HepG2 (cell line): Measurements from ENCODE around the gene SEPHS2. TPM values are rescaled to one million over a fixed set of nuclear protein-coding genes. Genes with fewer than 3 reads are reported as not detected.

Experiments used
- AHR ChIP-seq: IDR thresholded peaks from 2 replicates; pipeline ENCODE4 v1.6.1; 2018; ENCODE audit warnings: missing genetic modification reagents, missing compliant biosample characterization
- CEBPG ChIP-seq: IDR thresholded peaks from 2 replicates; pipeline ENCODE4 v1.6.1; 2016
- CENPT ChIP-seq: sonication (generic); formaldehyde crosslinking; IDR thresholded peaks from 2 replicates; pipeline ENCODE4 v1.8.0; 2022; ENCODE audit warnings: low read depth, mild to moderate bottlenecking, moderate library complexity, missing genetic modification reagents
- CENPX ChIP-seq: sonication (generic); formaldehyde crosslinking; IDR thresholded peaks from 2 replicates; pipeline ENCODE4 v1.9.0; 2021; ENCODE audit warnings: mild to moderate bottlenecking, missing genetic modification reagents, moderate library complexity
- GTF2F1 ChIP-seq: fragments of 150-350 bp; IDR thresholded peaks from 2 replicates; pipeline ENCODE4 v1.6.1; 2014; ENCODE audit warnings: low read length
- HNRNPH1 ChIP-seq: fragments of 200-400 bp; formaldehyde crosslinking; optimal IDR thresholded peaks from 2 replicates; pipeline ENCODE3; 2017; ENCODE audit warnings: mild to moderate bottlenecking, low read depth, low read length
- MXD4 ChIP-seq: IDR thresholded peaks from 2 replicates; pipeline ENCODE4 v1.6.1; 2016; ENCODE audit warnings: mild to moderate bottlenecking, missing biosample characterization, missing genetic modification reagents
- PHF8 ChIP-seq: sonication (generic); formaldehyde crosslinking; IDR thresholded peaks from 2 replicates; pipeline ENCODE4 v1.5.0; 2020; ENCODE audit warnings: missing genetic modification reagents
- PITX1 ChIP-seq: sonication (generic); formaldehyde crosslinking; IDR thresholded peaks from 2 replicates; pipeline ENCODE4 v1.5.1; 2020; ENCODE audit warnings: mild to moderate bottlenecking, missing genetic modification reagents
- PRMT3 ChIP-seq: sonication (generic); formaldehyde crosslinking; IDR thresholded peaks from 2 replicates; pipeline ENCODE4 v1.8.1; 2022; ENCODE audit warnings: low read depth, mild to moderate bottlenecking, moderate library complexity, missing genetic modification reagents, borderline replicate concordance
- REXO4 ChIP-seq: sonication (generic); formaldehyde crosslinking; IDR thresholded peaks from 2 replicates; pipeline ENCODE4 v1.8.0; 2022; ENCODE audit warnings: missing genetic modification reagents, mild to moderate bottlenecking, borderline replicate concordance
- SPEN ChIP-seq: sonication (generic); formaldehyde crosslinking; IDR thresholded peaks from 2 replicates; pipeline ENCODE4 v1.5.1; 2020; ENCODE audit warnings: low read depth, mild to moderate bottlenecking, missing genetic modification reagents
- TCF12 ChIP-seq, 2 experiments: fragments of 450-650 bp in 1 of 2; sonication (generic) in 1 of 2; formaldehyde crosslinking in 1 of 2; IDR thresholded peaks; 2 replicates each; pipeline versions ENCODE4 v1.6.1 to v1.8.0; 2017 to 2022; ENCODE audit warnings: antibody characterized with exemption in 1 of 2, mild to moderate bottlenecking in 1 of 2, missing genetic modification reagents in 1 of 2, moderate library complexity in 1 of 2
- TP53 ChIP-seq: sonication (generic); formaldehyde crosslinking; conservative IDR thresholded peaks from 2 replicates; pipeline ENCODE4 v1.4.0; 2020; ENCODE audit warnings: missing genetic modification reagents
- ZC3H4 ChIP-seq: sonication (generic); formaldehyde crosslinking; IDR thresholded peaks from 2 replicates; pipeline ENCODE4 v1.4.0; 2020; ENCODE audit warnings: missing genetic modification reagents, borderline replicate concordance
- ZFY ChIP-seq: sonication (generic); formaldehyde crosslinking; IDR thresholded peaks from 2 replicates; pipeline ENCODE4 v1.4.0; 2020; ENCODE audit warnings: missing genetic modification reagents
- ZNF234 ChIP-seq: sonication (generic); formaldehyde crosslinking; conservative IDR thresholded peaks from 2 replicates; pipeline ENCODE4 v1.5.1; 2020; ENCODE audit warnings: mild to moderate bottlenecking, missing genetic modification reagents
- ZNF3 ChIP-seq: IDR thresholded peaks from 2 replicates; pipeline ENCODE4 v1.7.0; 2017; ENCODE audit warnings: inconsistent platforms
- ZNF557 ChIP-seq: sonication (generic); formaldehyde crosslinking; IDR thresholded peaks from 2 replicates; pipeline ENCODE4 v1.4.0; 2020; ENCODE audit warnings: missing genetic modification reagents
- ZNF672 ChIP-seq: sonication (generic); formaldehyde crosslinking; IDR thresholded peaks from 2 replicates; pipeline ENCODE4 v1.8.1; 2022; ENCODE audit warnings: missing genetic modification reagents
- ZNF746 ChIP-seq: sonication (generic); formaldehyde crosslinking; IDR thresholded peaks from 2 replicates; pipeline ENCODE4 v1.8.0; 2022; ENCODE audit warnings: mild to moderate bottlenecking, missing genetic modification reagents
- ZNF777 ChIP-seq: sonication (generic); formaldehyde crosslinking; IDR thresholded peaks from 2 replicates; pipeline ENCODE4 v1.4.0; 2020; ENCODE audit warnings: missing genetic modification reagents
- ZNF879 ChIP-seq: sonication (generic); formaldehyde crosslinking; IDR thresholded peaks from 2 replicates; pipeline ENCODE4 v1.8.1; 2023; ENCODE audit warnings: missing genetic modification reagents
- polyA plus RNA-seq, 8 experiments: library from polyadenylated mRNA; depleted of rRNA in 3 of 8; stranded (reverse) in 7 of 8; unstranded in 1 of 8; fragments of >200 nt; fragmentation: Illumina TruSeq in 4 of 8; extraction: Trizol in 4 of 8; gene quantifications; 2 replicates each; pipeline versions ENCODE4 v1.2.1 to v1.2.3, GENCODE V29; 2011 to 2016; ENCODE audit warnings: low read depth in 4 of 8, missing spikeins in 1 of 8, mixed read lengths in 1 of 8; ENCODE audit not compliant: insufficient read depth in 1 of 8
- total RNA-seq, 5 experiments: library from RNA; depleted of rRNA; stranded (reverse); fragments of >200 nt; fragmentation: Illumina TruSeq; extraction: Trizol; gene quantifications; 2 replicates each; pipeline ENCODE4 v1.2.3, GENCODE V29; 2016; ENCODE audit warnings: low read depth in 1 of 5
- TF ChIP-seq, protein P1 (sequence below): sonication (generic); formaldehyde crosslinking; IDR thresholded peaks from 2 replicates; pipeline ENCODE4 v1.8.1; 2023; ENCODE audit warnings: missing genetic modification reagents, mild to moderate bottlenecking, borderline replicate concordance
- TF ChIP-seq, protein P2 (sequence below): sonication (generic); formaldehyde crosslinking; IDR thresholded peaks from 2 replicates; pipeline ENCODE4 v1.4.0; 2020; ENCODE audit warnings: missing genetic modification reagents
- TF ChIP-seq, protein P3 (sequence below): sonication (generic); formaldehyde crosslinking; conservative IDR thresholded peaks from 2 replicates; pipeline ENCODE4 v1.8.0; 2022; ENCODE audit warnings: low read depth, missing genetic modification reagents
- TF ChIP-seq, protein P4 (sequence below): IDR thresholded peaks from 2 replicates; pipeline ENCODE4 v1.6.1; 2016; ENCODE audit warnings: control low read depth
- TF ChIP-seq, protein P5 (sequence below): sonication (generic); formaldehyde crosslinking; IDR thresholded peaks from 2 replicates; pipeline ENCODE4 v1.8.0; 2022; ENCODE audit warnings: missing genetic modification reagents, mild to moderate bottlenecking, borderline replicate concordance

SEPHS2 gene
- total and polyA plus RNA-seq, 2 of the 13 experiments (the other 11 are each of a cell fraction or from before 2014, with no cell fraction given) = 20.7 to 127 TPM

DNA sequence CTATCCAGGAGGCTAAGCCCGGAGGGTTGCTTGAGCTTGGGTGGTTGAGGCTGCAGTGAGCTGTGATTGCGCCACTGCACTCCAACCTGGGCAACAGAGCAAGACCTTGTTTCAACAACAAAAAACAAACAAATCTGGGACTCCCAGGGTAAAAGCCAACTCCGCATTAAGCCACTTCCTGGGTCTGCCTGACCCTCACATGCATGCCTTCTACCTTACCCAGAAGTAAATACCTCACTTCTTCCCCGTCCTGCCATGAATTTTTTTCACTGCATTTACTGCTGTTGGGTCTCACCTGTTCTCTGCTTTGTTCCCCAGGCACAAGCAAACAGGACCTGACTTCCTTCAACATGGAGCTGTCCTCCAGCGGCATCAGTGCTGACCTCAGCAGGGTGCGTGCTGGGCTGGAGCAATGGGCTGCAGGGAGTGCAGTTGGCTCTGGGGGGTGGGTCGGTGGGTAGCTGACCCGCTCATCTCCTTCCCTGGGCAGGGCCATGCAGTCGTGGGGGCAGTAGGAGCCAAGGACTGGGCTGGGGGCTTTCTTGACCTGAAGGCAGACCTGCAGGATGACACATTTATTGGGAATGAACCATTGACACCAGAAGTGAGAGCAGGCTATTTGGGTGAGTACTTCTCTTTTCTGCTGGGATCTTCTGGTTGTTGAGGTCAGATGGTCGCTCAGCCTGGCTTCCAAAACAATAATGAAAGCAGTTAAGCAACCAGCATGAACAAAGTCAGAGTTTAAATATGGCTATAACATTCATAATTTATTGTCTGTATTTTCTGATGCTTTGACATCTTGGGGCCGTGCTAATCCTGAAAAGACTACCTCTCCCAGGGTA is 43.3 kb upstream of the SEPHS2 start (continued):
- TF ChIP-seq, protein P1, sequence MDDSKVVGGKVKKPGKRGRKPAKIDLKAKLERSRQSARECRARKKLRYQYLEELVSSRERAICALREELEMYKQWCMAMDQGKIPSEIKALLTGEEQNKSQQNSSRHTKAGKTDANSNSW (CRISPR knock-in tag) = no peak
- TF ChIP-seq ZC3H4 (CRISPR knock-in tag) (no peak), ZFY (CRISPR knock-in tag) (0 out of 2 replicates have a peak, but pooled peaks have one; percentile 15), ZNF3 (peak; percentile 90), ZNF879 (CRISPR knock-in tag) (no peak), TP53 (CRISPR knock-in tag) (no peak), CENPX (CRISPR knock-in tag) (no peak), ZNF777 (CRISPR knock-in tag) (no peak), TCF12 (IDR thresholded peaks at IDR 0.05) (no peak), TCF12 (CRISPR knock-in tag; IDR thresholded peaks at IDR 0.05) (no peak), SPEN (CRISPR knock-in tag) (peak; percentile 67; the same call in 1 of the 2 replicates), CEBPG (CRISPR knock-in tag) (peak; percentile 97), ZNF234 (no peak), REXO4 (CRISPR knock-in tag) (no peak), HNRNPH1 (no peak), PHF8 (CRISPR knock-in tag) (no peak), MXD4 (0 out of 2 replicates have a peak, but pooled peaks have one; percentile 50), PITX1 (CRISPR knock-in tag) (peak; percentile 88), ZNF746 (CRISPR knock-in tag) (no peak), CENPT (CRISPR knock-in tag) (no peak), ZNF557 (CRISPR knock-in tag) (0 out of 2 replicates have a peak, but pooled peaks have one; percentile 75), GTF2F1 (no peak), PRMT3 (no peak), AHR (CRISPR knock-in tag) (no peak), ZNF672 (no peak)
- TF ChIP-seq, protein P2, sequence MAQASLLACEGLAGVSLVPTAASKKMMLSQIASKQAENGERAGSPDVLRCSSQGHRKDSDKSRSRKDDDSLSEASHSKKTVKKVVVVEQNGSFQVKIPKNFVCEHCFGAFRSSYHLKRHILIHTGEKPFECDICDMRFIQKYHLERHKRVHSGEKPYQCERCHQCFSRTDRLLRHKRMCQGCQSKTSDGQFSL (CRISPR knock-in tag) = no peak
- TF ChIP-seq, protein P3, sequence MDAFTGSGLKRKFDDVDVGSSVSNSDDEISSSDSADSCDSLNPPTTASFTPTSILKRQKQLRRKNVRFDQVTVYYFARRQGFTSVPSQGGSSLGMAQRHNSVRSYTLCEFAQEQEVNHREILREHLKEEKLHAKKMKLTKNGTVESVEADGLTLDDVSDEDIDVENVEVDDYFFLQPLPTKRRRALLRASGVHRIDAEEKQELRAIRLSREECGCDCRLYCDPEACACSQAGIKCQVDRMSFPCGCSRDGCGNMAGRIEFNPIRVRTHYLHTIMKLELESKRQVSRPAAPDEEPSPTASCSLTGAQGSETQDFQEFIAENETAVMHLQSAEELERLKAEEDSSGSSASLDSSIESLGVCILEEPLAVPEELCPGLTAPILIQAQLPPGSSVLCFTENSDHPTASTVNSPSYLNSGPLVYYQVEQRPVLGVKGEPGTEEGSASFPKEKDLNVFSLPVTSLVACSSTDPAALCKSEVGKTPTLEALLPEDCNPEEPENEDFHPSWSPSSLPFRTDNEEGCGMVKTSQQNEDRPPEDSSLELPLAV (CRISPR knock-in tag) = no peak
- TF ChIP-seq, protein P4, sequence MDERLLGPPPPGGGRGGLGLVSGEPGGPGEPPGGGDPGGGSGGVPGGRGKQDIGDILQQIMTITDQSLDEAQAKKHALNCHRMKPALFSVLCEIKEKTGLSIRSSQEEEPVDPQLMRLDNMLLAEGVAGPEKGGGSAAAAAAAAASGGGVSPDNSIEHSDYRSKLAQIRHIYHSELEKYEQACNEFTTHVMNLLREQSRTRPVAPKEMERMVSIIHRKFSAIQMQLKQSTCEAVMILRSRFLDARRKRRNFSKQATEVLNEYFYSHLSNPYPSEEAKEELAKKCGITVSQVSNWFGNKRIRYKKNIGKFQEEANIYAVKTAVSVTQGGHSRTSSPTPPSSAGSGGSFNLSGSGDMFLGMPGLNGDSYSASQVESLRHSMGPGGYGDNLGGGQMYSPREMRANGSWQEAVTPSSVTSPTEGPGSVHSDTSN (CRISPR knock-in tag) = no peak
- TF ChIP-seq, protein P5, sequence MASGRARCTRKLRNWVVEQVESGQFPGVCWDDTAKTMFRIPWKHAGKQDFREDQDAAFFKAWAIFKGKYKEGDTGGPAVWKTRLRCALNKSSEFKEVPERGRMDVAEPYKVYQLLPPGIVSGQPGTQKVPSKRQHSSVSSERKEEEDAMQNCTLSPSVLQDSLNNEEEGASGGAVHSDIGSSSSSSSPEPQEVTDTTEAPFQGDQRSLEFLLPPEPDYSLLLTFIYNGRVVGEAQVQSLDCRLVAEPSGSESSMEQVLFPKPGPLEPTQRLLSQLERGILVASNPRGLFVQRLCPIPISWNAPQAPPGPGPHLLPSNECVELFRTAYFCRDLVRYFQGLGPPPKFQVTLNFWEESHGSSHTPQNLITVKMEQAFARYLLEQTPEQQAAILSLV (CRISPR knock-in tag) = peak; percentile 46; the same call in 1 of the 2 replicates
